ENCODE measurements around the gene LTBP2.

The LTBP2 gene

GRCh38 chr14:74610866-74611649 is 979 bp downstream of the LTBP2 start:
- FAIRE-seq: no peak

- FAIRE-seq: no peak
Measured at GRCh38 chr14:74610199-74610865, 1.7 kb downstream of the LTBP2 start.

- FAIRE-seq: no peak
Measured at GRCh38 chr14:74609721-74610120, 2.3 kb downstream of the LTBP2 start.

GRCh38 chr14:74608959-74609611 is 3.0 kb downstream of the LTBP2 start:
- FAIRE-seq: no peak

GRCh38 chr14:74606727-74607126 is 5.3 kb downstream of the LTBP2 start:
- FAIRE-seq: no peak

- no peak for FAIRE-seq
Measured at GRCh38 chr14:74605531-74606223, 6.4 kb downstream of the LTBP2 start.

- no peak for FAIRE-seq
Measured at GRCh38 chr14:74604911-74605310, 7.1 kb downstream of the LTBP2 start.

GRCh38 chr14:74604157-74604556 is 7.9 kb downstream of the LTBP2 start:
- no peak for FAIRE-seq

- FAIRE-seq: no peak
Measured at GRCh38 chr14:74601982-74602381, 10.1 kb downstream of the LTBP2 start.

- FAIRE-seq: no peak
Measured at GRCh38 chr14:74599946-74600345, 12.1 kb downstream of the LTBP2 start.

- no peak for FAIRE-seq
Measured at GRCh38 chr14:74599321-74599761, 12.7 kb downstream of the LTBP2 start.

- FAIRE-seq: no peak
Measured at GRCh38 chr14:74596741-74597450, 15.1 kb downstream of the LTBP2 start.

GRCh38 chr14:74595006-74595735 is 16.9 kb downstream of the LTBP2 start:
- no peak for FAIRE-seq

GRCh38 chr14:74594606-74595005 is 17.4 kb downstream of the LTBP2 start:
- FAIRE-seq: no peak

- no peak for FAIRE-seq
Measured at GRCh38 chr14:74594029-74594428, 18.0 kb downstream of the LTBP2 start.

GRCh38 chr14:74593241-74593953 is 18.6 kb downstream of the LTBP2 start:
- no peak for FAIRE-seq

GRCh38 chr14:74592476-74593201 is 19.4 kb downstream of the LTBP2 start:
- FAIRE-seq: no peak

- FAIRE-seq: no peak
Measured at GRCh38 chr14:74591899-74592298, 20.1 kb downstream of the LTBP2 start.

- FAIRE-seq: no peak
Measured at GRCh38 chr14:74591394-74591793, 20.6 kb downstream of the LTBP2 start.

- FAIRE-seq: no peak
Measured at GRCh38 chr14:74589291-74589879, 22.7 kb downstream of the LTBP2 start.
